GM23338 (cell line): Measurements from ENCODE around the gene TBC1D16. TPM values are rescaled to one million over a fixed set of nuclear protein-coding genes. Genes with fewer than 3 reads are reported as not detected.

Experiments
- ATAC-seq: fragments of 200-7000 bp; cut with Tn5 transposase; 3 replicates; pipeline ENCODE4 v1.9.1; 2020
- DNase-seq: peaks from one replicate; pipeline ENCODE4 v3.0.0-alpha.2; 2015; ENCODE audit warnings: low spot score
- H2AFZ ChIP-seq: fragments of 200-600 bp; sonication (generic); 2 replicates; pipeline ENCODE4 v1.8.0; 2016; ENCODE audit warnings: antibody characterized with exemption, mild to moderate bottlenecking, moderate library complexity
- H3F3A ChIP-seq: fragments of 200-600 bp; sonication (generic); replicated peaks from 2 replicates; pipeline ENCODE4 v1.8.0; 2017; ENCODE audit warnings: antibody characterized with exemption, mixed run types, low read depth
- H3K27ac ChIP-seq: fragments of 200-600 bp; sonication (generic); 2 replicates; pipeline ENCODE4 v1.6.1; 2016; ENCODE audit warnings: low read depth
- H3K27me3 ChIP-seq: fragments of 200-600 bp; sonication (generic); 2 replicates; pipeline ENCODE4 v1.8.0; 2016; ENCODE audit warnings: mild to moderate bottlenecking, mixed run types, moderate library complexity; ENCODE audit not compliant: insufficient read depth
- H3K36me3 ChIP-seq: fragments of 200-600 bp; sonication (generic); 2 replicates; pipeline ENCODE4 v1.8.0; 2016; ENCODE audit warnings: mild to moderate bottlenecking; ENCODE audit not compliant: insufficient read depth
- H3K4me1 ChIP-seq: fragments of 200-600 bp; sonication (generic); 2 replicates; pipeline ENCODE4 v1.8.0; 2016; ENCODE audit warnings: mild to moderate bottlenecking, moderate library complexity; ENCODE audit not compliant: insufficient read depth
- H3K4me2 ChIP-seq: fragments of 200-600 bp; sonication (generic); 2 replicates; pipeline ENCODE4 v1.7.1; 2017; ENCODE audit warnings: mixed run types
- H3K4me3 ChIP-seq: fragments of 200-600 bp; sonication (generic); 2 replicates; pipeline ENCODE4 v1.6.1; 2016; ENCODE audit warnings: mixed run types
- H3K79me2 ChIP-seq: fragments of 200-600 bp; sonication (generic); replicated peaks from 2 replicates; pipeline ENCODE4 v1.8.0; 2017; ENCODE audit warnings: mild to moderate bottlenecking; ENCODE audit not compliant: insufficient read depth
- H3K9me2 ChIP-seq: fragments of 200-600 bp; sonication (generic); 2 replicates; pipeline ENCODE4 v1.8.0; 2017; ENCODE audit not compliant: insufficient read depth
- H4K20me1 ChIP-seq: fragments of 200-600 bp; sonication (generic); replicated peaks from 2 replicates; pipeline ENCODE4 v1.8.0; 2017; ENCODE audit warnings: mild to moderate bottlenecking; ENCODE audit not compliant: insufficient read depth
- H3K27ac Mint-ChIP-seq: 2 replicates; pipeline ENCODE4 v1.8.0; 2020; ENCODE audit warnings: inconsistent platforms, mild to moderate bottlenecking, moderate library complexity, mixed read lengths
- H3K27me3 Mint-ChIP-seq: 3 replicates; pipeline ENCODE4 v1.8.0; 2022; ENCODE audit warnings: low read depth, mild to moderate bottlenecking, moderate library complexity, mixed read lengths, inconsistent platforms; ENCODE audit not compliant: insufficient read depth, poor library complexity
- H3K36me3 Mint-ChIP-seq: 3 replicates; pipeline ENCODE4 v1.8.0; 2021; ENCODE audit warnings: low read depth, mild to moderate bottlenecking, inconsistent platforms, moderate library complexity, mixed read lengths
- H3K4me1 Mint-ChIP-seq: 3 replicates; pipeline ENCODE4 v1.8.0; 2020; ENCODE audit warnings: mild to moderate bottlenecking, inconsistent platforms, mixed read lengths
- H3K4me3 Mint-ChIP-seq: 3 replicates; pipeline ENCODE4 v1.8.0; 2021; ENCODE audit warnings: moderate library complexity, mild to moderate bottlenecking, inconsistent platforms, mixed read lengths
- H3K9me3 Mint-ChIP-seq: 3 replicates; pipeline ENCODE4 v1.8.0; 2020; ENCODE audit warnings: moderate library complexity, mild to moderate bottlenecking, inconsistent platforms, mixed read lengths
- CREB1 ChIP-seq: fragments of 250-450 bp; sonication (Bioruptor Pico); IDR thresholded peaks from 2 replicates; pipeline ENCODE4 v1.5.0; 2020; ENCODE audit warnings: low read depth, mild to moderate bottlenecking, moderate library complexity
- EZH2 ChIP-seq: fragments of 200-600 bp; sonication (generic); IDR thresholded peaks from one replicate; pipeline ENCODE4 v1.8.0; 2017; ENCODE audit warnings: antibody characterized with exemption, mild to moderate bottlenecking, low read depth; ENCODE audit not compliant: unreplicated experiment
- JUNB ChIP-seq: IDR thresholded peaks from one replicate; pipeline ENCODE4 v1.6.1; 2016; ENCODE audit warnings: antibody characterized with exemption; ENCODE audit not compliant: unreplicated experiment
- NANOG ChIP-seq: IDR thresholded peaks from 2 replicates; pipeline ENCODE4 v1.6.1; 2016; ENCODE audit warnings: antibody characterized with exemption, borderline replicate concordance
- POLR2AphosphoS5 ChIP-seq: IDR thresholded peaks from 2 replicates; pipeline ENCODE4 v1.6.1; 2016; ENCODE audit warnings: antibody characterized with exemption, low read depth
- ZNF114 ChIP-seq: fragments of 250-450 bp; sonication (Bioruptor Pico); IDR thresholded peaks from 2 replicates; pipeline ENCODE4 v1.5.0; 2020; ENCODE audit warnings: mild to moderate bottlenecking, moderate library complexity
- ZNF331 ChIP-seq: fragments of 250-450 bp; sonication (Bioruptor Pico); IDR thresholded peaks from 2 replicates; pipeline ENCODE4 v1.5.0; 2020; ENCODE audit warnings: low read depth, mild to moderate bottlenecking, moderate library complexity
- ZNF462 ChIP-seq: fragments of 250-450 bp; sonication (Bioruptor Pico); IDR thresholded peaks from 2 replicates; pipeline ENCODE4 v1.5.0; 2020; ENCODE audit warnings: mild to moderate bottlenecking, moderate library complexity
- polyA plus RNA-seq: library from polyadenylated mRNA; unstranded; fragments of >200 nt; fragmentation: Nextera tagmentation; extraction: Ambion mirVana; gene quantifications from 2 replicates; pipeline ENCODE4 v1.2.1, GENCODE V29; 2016
- total RNA-seq: library from RNA; depleted of rRNA; stranded (reverse); fragments of >200 nt; shearing (Covaris generic); gene quantifications from 2 replicates; pipeline ENCODE4 v1.2.3, GENCODE V29; 2014

The TBC1D16 gene
- total and polyA plus RNA-seq, 2 experiments from 2014 or later, result 16.7 to 104 TPM

DNA sequence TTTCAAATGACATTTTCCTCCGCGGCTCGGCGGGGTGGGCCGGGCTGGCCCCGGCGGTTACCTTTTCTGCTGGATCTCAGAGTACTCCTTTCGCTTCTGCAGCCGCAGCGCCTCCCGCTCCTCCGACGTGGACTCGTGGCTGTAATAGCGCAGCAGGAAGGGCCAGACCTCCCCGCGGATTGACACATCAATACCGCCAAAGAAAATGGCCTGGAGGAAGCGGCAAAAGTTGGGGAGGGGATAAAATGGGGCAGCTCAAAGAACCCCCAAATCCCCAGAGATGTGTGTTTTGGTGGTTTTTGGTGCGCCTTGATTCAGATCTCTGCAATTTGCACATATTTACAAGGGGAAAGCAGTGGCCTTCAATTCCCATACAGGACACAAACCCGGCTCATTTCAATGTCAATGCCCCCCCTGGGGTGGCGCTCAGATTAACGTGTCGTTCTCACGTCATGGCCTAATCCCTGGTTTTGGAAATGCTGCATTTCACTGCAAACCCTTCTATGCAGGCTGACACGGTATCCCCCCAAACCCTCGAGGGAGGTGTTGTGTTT, 85.9 kb downstream of the TBC1D16 start (continued):
- TF ChIP-seq ZNF462 (CRISPR knock-in tag) (no peak), EZH2 (no peak), CREB1 (peak; percentile 90), JUNB (no peak)

DNA sequence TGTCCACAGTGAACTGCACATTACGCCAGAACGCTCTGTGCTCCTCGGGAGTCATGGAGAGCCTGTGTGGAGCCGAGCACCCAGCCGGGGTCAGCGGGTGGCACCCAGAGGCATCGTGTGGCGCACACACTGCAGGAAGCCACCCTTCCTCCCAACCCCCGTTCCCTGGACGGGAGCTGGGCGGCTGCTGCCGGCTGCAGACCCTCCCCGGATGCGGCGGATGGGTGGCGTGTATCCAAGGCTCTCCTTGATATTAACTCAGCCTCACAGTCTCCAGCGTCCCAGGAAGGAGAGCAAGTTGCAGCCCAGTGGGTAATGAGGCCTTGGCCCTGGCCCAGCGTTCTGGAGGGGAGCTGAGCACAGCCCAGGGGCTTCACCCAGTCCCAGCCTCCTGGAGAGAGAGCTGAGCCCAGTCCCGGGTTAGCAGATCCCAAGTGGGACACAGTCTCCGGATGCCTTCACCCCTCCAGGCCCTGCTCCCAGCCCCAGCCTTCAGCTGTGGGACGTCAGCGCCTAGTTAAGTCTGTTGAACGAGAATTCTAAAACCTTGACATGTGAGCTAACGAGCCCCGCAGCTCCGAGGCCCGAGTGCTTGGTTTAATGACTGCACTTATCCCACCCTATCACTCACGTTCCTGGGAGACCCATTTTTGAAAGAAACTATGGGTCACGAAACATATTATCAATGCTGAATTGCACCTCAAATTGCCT, 86.6 kb downstream of the TBC1D16 start:
- Histone ChIP-seq H3K79me2 (peaks cover 20% of the 10 kb centered on the region), H3K4me3 (peak overlapping the region; percentile 51), H3K36me3 (no peaks in the 10 kb centered on the region), H3K4me1 (peaks cover 52% of the 10 kb centered on the region), H3K4me2 (peak overlapping the region; percentile 83), H3K27ac (peak overlapping the region; percentile 95), H3K27me3 (no peaks in the 10 kb centered on the region; the same call in 1 of the 2 replicates), H4K20me1 (no peaks in the 10 kb centered on the region; the same call in 1 of the 2 replicates), H2AFZ (no peak overlapping the region), H3F3A (peaks cover 47% of the 10 kb centered on the region), H3K9me2 (no peaks in the 10 kb centered on the region)
- H3K36me3 Mint-ChIP-seq, result peaks cover 35% of the 10 kb centered on the region
- peaks cover 22% of the 10 kb centered on the region for H3K27me3 Mint-ChIP-seq
- no peaks in the 10 kb centered on the region for H3K9me3 Mint-ChIP-seq
- H3K4me3 Mint-ChIP-seq, result peak overlapping the region; percentile 71
- DNase-seq, result no peak
- peak; percentile 7 for ATAC-seq
- H3K27ac Mint-ChIP-seq, result peak overlapping the region; percentile 94
- no peak for TF ChIP-seq CREB1
- TF ChIP-seq NANOG, result no peak
- no peak for TF ChIP-seq ZNF331 (CRISPR knock-in tag)
- no peak for TF ChIP-seq ZNF114 (CRISPR knock-in tag)
- TF ChIP-seq ZNF462 (CRISPR knock-in tag), result no peak
- no peak for TF ChIP-seq POLR2AphosphoS5
- peaks cover 58% of the 10 kb centered on the region for H3K4me1 Mint-ChIP-seq
